SU-DHL-6 (cell line): ENCODE measurements around the gene EPB41L2.
"Not testable (repeated sequence)": the region's sequence is repeated elsewhere in the genome, so short reads cannot be mapped to it uniquely, and the experiment has no call there.

Source experiments
- H2AFZ ChIP-seq: fragments of 200-600 bp; sonication (generic); 2 replicates; pipeline ENCODE4 v1.6.1; 2014; ENCODE audit warnings: low read depth, mild to moderate bottlenecking, moderate library complexity, mixed read lengths, antibody characterized with exemption, low read length; ENCODE audit not compliant: severe bottlenecking
- H3F3A ChIP-seq: fragments of 200-600 bp; shearing (Covaris generic); 2 replicates; pipeline ENCODE4 v1.6.0; 2016; ENCODE audit warnings: antibody characterized with exemption, mild to moderate bottlenecking; ENCODE audit not compliant: insufficient read depth
- H3K27ac ChIP-seq: fragments of 200-600 bp; sonication (generic); 2 replicates; pipeline ENCODE4 v1.5.1; 2016; ENCODE audit warnings: low read depth, mild to moderate bottlenecking, low read length, moderate library complexity, mixed read lengths
- H3K27me3 ChIP-seq: fragments of 200-600 bp; sonication (generic), shearing (Covaris generic); 2 replicates; pipeline ENCODE4 v1.6.0; 2014; ENCODE audit warnings: mild to moderate bottlenecking, low read length
- H3K36me3 ChIP-seq: fragments of 200-600 bp; sonication (generic); 2 replicates; pipeline ENCODE4 v1.6.1; 2014; ENCODE audit warnings: mild to moderate bottlenecking, low read length, mixed read lengths
- H3K4me2 ChIP-seq: fragments of 300-600, 200-600 bp; shearing (Covaris generic), sonication (generic); 2 replicates; pipeline ENCODE4 v1.6.0; 2014; ENCODE audit warnings: low read length, low read depth, mild to moderate bottlenecking; ENCODE audit not compliant: poor library complexity, severe bottlenecking
- H3K4me3 ChIP-seq: fragments of 200-600 bp; sonication (generic); 2 replicates; pipeline ENCODE4 v1.5.1; 2014; ENCODE audit warnings: antibody characterized with exemption, low read length, mild to moderate bottlenecking, mixed read lengths; ENCODE audit not compliant: insufficient read depth, poor library complexity, severe bottlenecking
- H3K79me2 ChIP-seq: fragments of 200-600 bp; sonication (generic); 2 replicates; pipeline ENCODE4 v1.6.1; 2014; ENCODE audit warnings: mild to moderate bottlenecking, low read length, moderate library complexity; ENCODE audit not compliant: insufficient read depth
- H3K9ac ChIP-seq: fragments of 200-600 bp; sonication (generic); 2 replicates; pipeline ENCODE4 v1.7.0; 2014; ENCODE audit warnings: mild to moderate bottlenecking, low read length
- H3K9me2 ChIP-seq: fragments of 200-600 bp; sonication (generic); replicated peaks from 2 replicates; pipeline ENCODE4 v1.6.1; 2014; ENCODE audit warnings: low read length; ENCODE audit not compliant: insufficient read depth
- H3K9me3 ChIP-seq: fragments of 200-600 bp; sonication (generic); 2 replicates; pipeline ENCODE4 v1.6.1; 2014; ENCODE audit warnings: low read length, mixed read lengths; ENCODE audit not compliant: insufficient read depth
- H4K20me1 ChIP-seq: fragments of 200-600 bp; sonication (generic); 2 replicates; pipeline ENCODE4 v1.6.1; 2014; ENCODE audit warnings: low read depth, mild to moderate bottlenecking, antibody characterized with exemption, low read length, moderate library complexity, mixed read lengths
- CTCF ChIP-seq: fragments of 200-600 bp; sonication (generic); IDR thresholded peaks from one replicate; pipeline ENCODE4 v1.5.1; 2017; ENCODE audit warnings: antibody characterized with exemption, mild to moderate bottlenecking, low read length, moderate library complexity; ENCODE audit not compliant: insufficient read depth, poor library complexity, severe bottlenecking
- EZH2phosphoT487 ChIP-seq: fragments of 200-600 bp; sonication (generic), shearing (Covaris generic); conservative IDR thresholded peaks from 2 replicates; pipeline ENCODE4 v1.6.1; 2018; ENCODE audit warnings: mild to moderate bottlenecking, antibody characterized with exemption, low read length, moderate library complexity, mixed read lengths

The EPB41L2 gene

DNA sequence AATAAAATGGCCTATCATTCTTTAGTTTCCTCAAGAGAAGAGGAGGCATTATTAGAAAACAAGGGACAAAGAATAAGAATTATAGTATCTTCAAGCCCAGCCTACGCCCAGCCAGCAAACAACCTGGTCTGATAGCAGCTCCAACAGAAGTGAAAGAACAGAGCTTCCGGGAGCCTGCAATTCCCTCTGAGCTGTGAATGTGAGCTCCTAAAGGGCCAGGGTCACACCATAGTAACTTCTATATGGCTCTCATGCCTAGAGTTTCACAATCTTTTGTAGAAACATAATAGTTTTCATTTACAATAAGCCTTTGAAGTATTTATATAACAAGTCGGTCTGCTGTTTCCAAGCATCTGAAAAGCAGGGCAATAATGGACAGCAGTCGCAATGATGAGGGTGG lies 119.3 kb downstream of the EPB41L2 start:
- Histone ChIP-seq H3K27ac (no peak overlapping the region), H3K9me3 (no peaks in the 10 kb centered on the region), H3K79me2 (no peaks in the 10 kb centered on the region), H3K4me2 (no peak overlapping the region), H3K4me3 (no peak overlapping the region), H2AFZ (no peak overlapping the region), H3K9ac (no peak overlapping the region), H4K20me1 (no peaks in the 10 kb centered on the region), H3K36me3 (no peaks in the 10 kb centered on the region), H3K27me3 (no peaks in the 10 kb centered on the region), H3K9me2 (no peaks in the 10 kb centered on the region), H3F3A (no peaks in the 10 kb centered on the region)
- TF ChIP-seq CTCF (no peak), EZH2phosphoT487 (no peak)

DNA sequence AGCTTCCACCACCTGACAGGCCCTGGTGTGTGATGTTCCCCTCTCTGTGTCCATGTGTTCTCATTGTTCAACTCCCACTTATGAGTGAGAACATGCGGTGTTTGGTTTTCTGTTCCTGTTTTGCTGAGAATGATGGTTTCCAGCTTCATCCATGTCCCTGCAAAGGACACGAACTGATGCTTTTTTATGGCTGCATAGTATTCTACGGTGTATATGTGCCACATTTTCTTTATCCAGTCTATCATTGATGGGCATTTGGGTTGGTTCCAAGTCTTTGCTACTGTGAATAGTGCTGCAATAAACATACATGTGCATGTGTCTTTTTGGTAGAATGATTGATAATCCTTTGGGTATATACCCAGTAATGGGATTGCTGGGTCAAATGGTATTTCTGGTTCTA lies 120.3 kb downstream of the EPB41L2 start:
- not testable (repeated sequence) for H3K4me3 ChIP-seq, H3K36me3 ChIP-seq, H3K27me3 ChIP-seq, H3F3A ChIP-seq, H3K9ac ChIP-seq, H3K4me2 ChIP-seq, H4K20me1 ChIP-seq, H3K9me2 ChIP-seq, H2AFZ ChIP-seq, H3K9me3 ChIP-seq, H3K27ac ChIP-seq, H3K79me2 ChIP-seq

DNA sequence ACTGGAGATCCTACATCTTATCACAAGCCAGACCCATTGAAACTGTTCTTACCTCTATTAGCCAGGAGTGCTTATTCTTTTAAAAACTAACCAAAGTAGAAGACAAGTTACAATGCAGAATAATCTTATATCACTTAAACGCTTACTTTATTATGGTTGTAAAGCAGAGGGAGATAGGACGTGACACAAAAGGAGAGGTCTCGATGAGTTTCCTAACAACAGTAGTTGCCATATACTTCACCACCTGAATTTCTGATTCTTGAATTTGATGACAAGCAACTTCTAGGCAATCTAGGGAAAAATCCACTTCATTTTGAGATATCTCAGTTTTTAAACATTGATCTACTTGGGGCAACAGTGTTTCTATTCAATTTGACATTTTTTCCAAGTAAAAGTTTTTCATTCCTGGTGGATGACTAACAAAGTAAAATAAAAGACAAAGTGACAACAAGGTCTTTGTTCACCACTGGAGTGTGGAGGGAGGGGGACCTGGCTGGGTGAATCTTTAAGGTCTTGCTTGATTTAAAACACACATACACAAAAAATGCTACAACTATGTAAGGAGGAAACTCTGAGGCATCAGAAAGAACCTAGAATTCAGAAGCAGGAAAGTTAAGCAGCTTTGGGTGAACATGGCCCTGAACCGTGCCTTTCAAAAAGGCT lies 125.0 kb downstream of the EPB41L2 start:
- no peak overlapping the region for H2AFZ ChIP-seq
- no peaks in the 10 kb centered on the region for H3K9me3 ChIP-seq
- H3K4me3 ChIP-seq: no peak overlapping the region
- no peaks in the 10 kb centered on the region for H3K9me2 ChIP-seq
- no peaks in the 10 kb centered on the region for H4K20me1 ChIP-seq
- TF ChIP-seq CTCF: no peak
- TF ChIP-seq EZH2phosphoT487: no peak
- no peak overlapping the region for H3K9ac ChIP-seq
- H3F3A ChIP-seq: no peaks in the 10 kb centered on the region
- H3K27me3 ChIP-seq: no peaks in the 10 kb centered on the region
- no peak overlapping the region for H3K4me2 ChIP-seq
- H3K79me2 ChIP-seq: no peaks in the 10 kb centered on the region
- no peaks in the 10 kb centered on the region for H3K36me3 ChIP-seq
- no peak overlapping the region for H3K27ac ChIP-seq

DNA sequence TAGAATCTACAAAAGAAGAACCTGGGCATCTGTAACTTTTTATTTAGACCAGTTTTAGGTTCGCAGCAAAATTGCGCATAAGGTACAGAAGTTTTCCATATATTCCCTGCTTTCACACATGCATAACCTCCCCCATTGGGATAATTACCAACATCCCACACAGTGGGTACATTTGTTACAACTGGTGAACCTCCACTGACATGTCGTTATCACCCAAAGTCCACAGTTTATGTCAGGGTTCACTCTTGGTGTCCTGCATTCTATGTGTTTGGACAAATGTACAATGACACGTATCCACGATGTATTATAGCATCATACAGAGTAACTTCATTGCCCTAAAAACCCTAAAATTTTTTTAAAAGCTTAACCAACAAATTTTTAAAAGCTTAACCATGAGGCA lies 126.1 kb downstream of the EPB41L2 start:
- Histone ChIP-seq H3K79me2 (no peaks in the 10 kb centered on the region), H3K9ac (no peak overlapping the region), H3F3A (no peaks in the 10 kb centered on the region), H3K4me3 (no peak overlapping the region), H3K27ac (no peak overlapping the region), H3K9me3 (no peaks in the 10 kb centered on the region), H4K20me1 (no peaks in the 10 kb centered on the region), H3K36me3 (no peaks in the 10 kb centered on the region), H3K27me3 (no peaks in the 10 kb centered on the region), H2AFZ (no peak overlapping the region), H3K4me2 (no peak overlapping the region), H3K9me2 (no peaks in the 10 kb centered on the region)
- TF ChIP-seq EZH2phosphoT487 (no peak), CTCF (no peak)
